Nephron (organoid): Measurements from ENCODE around the gene CTSW.

Source experiments
- H3K27ac Mint-ChIP-seq, 3 experiments: 2 replicates each; pipeline ENCODE4 v1.8.0; 2020; ENCODE audit warnings: mixed read lengths in 3 of 3, mild to moderate bottlenecking in 2 of 3, moderate library complexity in 1 of 3
- H3K27me3 Mint-ChIP-seq: 2 replicates; pipeline ENCODE4 v1.8.0; 2021; ENCODE audit warnings: low read depth, mild to moderate bottlenecking, moderate library complexity, mixed read lengths
- H3K36me3 Mint-ChIP-seq: 2 replicates; pipeline ENCODE4 v1.8.0; 2020; ENCODE audit warnings: low read depth, mixed read lengths
- H3K4me1 Mint-ChIP-seq: 2 replicates; pipeline ENCODE4 v1.8.0; 2020; ENCODE audit warnings: mixed read lengths
- H3K4me3 Mint-ChIP-seq, 3 experiments: 2 replicates each; pipeline ENCODE4 v1.8.0; 2020; ENCODE audit warnings: mild to moderate bottlenecking in 3 of 3, mixed read lengths in 3 of 3, moderate library complexity in 2 of 3
- H3K9me3 Mint-ChIP-seq: 2 replicates; pipeline ENCODE4 v1.8.0; 2020; ENCODE audit warnings: mixed read lengths
- TF ChIP-seq, protein P1 (sequence below), 3 experiments: fragments of 200-600 bp; sonication (generic); IDR thresholded peaks; one replicate each; pipeline ENCODE4 v1.5.0; 2021; ENCODE audit warnings: antibody characterized with exemption in 3 of 3; ENCODE audit not compliant: unreplicated experiment in 3 of 3

CTSW gene

DNA sequence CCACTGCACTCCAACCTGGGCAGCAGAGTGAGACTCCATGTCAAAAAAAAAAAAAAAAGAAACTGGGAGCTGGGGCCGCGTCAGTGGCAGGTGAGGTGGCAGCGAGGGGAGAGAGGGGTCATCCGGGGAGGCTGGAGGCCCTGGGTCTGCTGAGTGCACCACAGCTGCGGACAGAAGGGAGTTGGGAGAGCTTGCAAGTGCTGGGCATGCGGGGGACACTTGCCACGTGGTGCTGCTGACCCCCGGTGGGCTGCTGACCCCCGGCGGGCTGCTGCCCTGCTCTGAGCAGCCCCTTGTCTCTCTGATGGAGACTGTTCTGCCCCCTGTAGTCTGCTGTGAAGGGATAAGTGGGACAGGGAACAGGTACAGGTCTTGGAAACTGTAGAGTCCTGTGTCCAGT is 42.2 kb downstream of the CTSW start:
- Mint-ChIP-seq H3K4me3 (peak overlapping the region; percentile 4 to 55 (median 35)), H3K27ac (no peak overlapping the region), H3K36me3 (peaks cover 24% of the 10 kb centered on the region), H3K9me3 (no peaks in the 10 kb centered on the region), H3K4me1 (peaks cover 3% of the 10 kb centered on the region), H3K27me3 (no peaks in the 10 kb centered on the region)
- TF ChIP-seq, protein P1, sequence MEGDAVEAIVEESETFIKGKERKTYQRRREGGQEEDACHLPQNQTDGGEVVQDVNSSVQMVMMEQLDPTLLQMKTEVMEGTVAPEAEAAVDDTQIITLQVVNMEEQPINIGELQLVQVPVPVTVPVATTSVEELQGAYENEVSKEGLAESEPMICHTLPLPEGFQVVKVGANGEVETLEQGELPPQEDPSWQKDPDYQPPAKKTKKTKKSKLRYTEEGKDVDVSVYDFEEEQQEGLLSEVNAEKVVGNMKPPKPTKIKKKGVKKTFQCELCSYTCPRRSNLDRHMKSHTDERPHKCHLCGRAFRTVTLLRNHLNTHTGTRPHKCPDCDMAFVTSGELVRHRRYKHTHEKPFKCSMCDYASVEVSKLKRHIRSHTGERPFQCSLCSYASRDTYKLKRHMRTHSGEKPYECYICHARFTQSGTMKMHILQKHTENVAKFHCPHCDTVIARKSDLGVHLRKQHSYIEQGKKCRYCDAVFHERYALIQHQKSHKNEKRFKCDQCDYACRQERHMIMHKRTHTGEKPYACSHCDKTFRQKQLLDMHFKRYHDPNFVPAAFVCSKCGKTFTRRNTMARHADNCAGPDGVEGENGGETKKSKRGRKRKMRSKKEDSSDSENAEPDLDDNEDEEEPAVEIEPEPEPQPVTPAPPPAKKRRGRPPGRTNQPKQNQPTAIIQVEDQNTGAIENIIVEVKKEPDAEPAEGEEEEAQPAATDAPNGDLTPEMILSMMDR (IDR thresholded peaks at IDR 0.05; ENCODE audit: unreplicated experiment in 3 of 3), result no peak

DNA sequence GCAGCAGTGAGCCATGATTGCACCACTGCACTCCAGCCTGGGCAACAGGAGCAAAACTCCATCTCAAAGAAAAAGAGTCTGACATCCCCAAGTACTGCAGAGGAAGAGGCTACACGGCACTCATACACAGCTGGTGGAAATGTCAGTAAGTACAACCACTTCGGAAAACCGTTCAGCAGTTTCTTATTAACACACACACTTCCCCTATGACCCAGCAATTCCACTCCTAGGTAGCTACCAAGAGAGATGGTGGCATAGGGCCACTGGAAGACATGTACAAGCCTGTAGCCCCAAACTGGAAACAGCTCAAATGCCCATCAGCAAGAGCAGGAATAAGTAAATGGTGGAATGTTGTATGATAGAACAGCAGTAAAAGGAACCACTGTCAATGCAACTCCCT is 42.9 kb downstream of the CTSW start:
- Mint-ChIP-seq H3K9me3 (no peaks in the 10 kb centered on the region), H3K4me3 (peak overlapping the region; percentile 4 to 58 (median 53)), H3K4me1 (no peaks in the 10 kb centered on the region), H3K36me3 (peaks cover 20% of the 10 kb centered on the region), H3K27me3 (no peaks in the 10 kb centered on the region), H3K27ac (no peak overlapping the region)
- TF ChIP-seq, protein P1 (IDR thresholded peaks at IDR 0.05; ENCODE audit: unreplicated experiment in 3 of 3), result no peak

DNA sequence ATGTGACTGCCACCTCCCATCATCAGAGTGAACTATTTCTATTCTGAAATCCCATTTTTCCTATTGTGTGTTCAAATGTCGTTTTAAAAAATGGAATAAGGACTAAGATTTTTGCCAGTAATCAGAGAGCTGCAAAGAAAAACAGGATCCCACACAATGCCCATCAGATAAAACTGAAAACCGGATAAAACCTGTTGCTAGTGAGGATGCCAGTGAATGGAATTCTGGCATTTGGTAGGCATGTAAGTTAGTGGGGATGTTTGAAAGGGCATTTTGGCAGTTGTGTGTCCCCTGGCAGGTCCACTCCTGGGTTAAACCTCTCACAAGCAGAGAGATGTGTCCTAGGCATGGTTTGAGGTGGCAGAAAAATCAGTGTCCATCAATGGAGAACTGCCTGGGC is 45.8 kb downstream of the CTSW start:
- no peak overlapping the region for H3K27ac Mint-ChIP-seq
- H3K27me3 Mint-ChIP-seq, result no peaks in the 10 kb centered on the region
- H3K4me3 Mint-ChIP-seq, result no peak overlapping the region
- no peaks in the 10 kb centered on the region for H3K4me1 Mint-ChIP-seq
- TF ChIP-seq, protein P1 (IDR thresholded peaks at IDR 0.05; ENCODE audit: unreplicated experiment in 3 of 3), result no peak
- H3K36me3 Mint-ChIP-seq, result peaks cover 20% of the 10 kb centered on the region
- no peaks in the 10 kb centered on the region for H3K9me3 Mint-ChIP-seq

DNA sequence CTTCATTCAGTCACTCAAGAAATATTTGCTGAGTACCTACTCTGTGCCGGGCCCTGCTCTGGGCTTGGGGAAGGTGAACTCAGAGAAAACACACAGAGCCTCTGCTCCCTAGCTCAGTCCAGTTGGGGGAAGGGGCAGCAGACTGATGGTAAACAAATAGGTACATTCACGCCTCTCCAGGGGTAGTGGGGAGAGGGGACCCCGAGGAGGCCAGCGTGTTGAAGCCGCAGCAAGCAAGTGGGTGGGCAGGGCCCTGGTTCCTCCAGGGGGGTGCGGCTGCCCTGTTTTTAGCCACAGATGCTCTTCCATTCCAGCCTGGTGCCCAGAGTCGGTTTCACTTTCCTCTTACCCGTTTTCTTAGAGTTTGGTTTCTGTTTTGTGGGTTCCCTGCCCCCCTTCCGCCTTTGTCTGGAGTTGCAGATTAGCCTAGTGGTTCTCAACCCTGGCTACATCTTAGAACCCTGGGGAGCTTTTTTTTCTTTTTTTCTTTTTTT is 48.3 kb downstream of the CTSW start:
- TF ChIP-seq, protein P1 (IDR thresholded peaks at IDR 0.05; ENCODE audit: unreplicated experiment in 3 of 3), result no peak
- no peak overlapping the region for H3K4me3 Mint-ChIP-seq
- no peaks in the 10 kb centered on the region for H3K27me3 Mint-ChIP-seq
- no peaks in the 10 kb centered on the region for H3K4me1 Mint-ChIP-seq
- H3K27ac Mint-ChIP-seq, result no peak overlapping the region
- H3K9me3 Mint-ChIP-seq, result no peaks in the 10 kb centered on the region
- H3K36me3 Mint-ChIP-seq, result peaks cover 6% of the 10 kb centered on the region

DNA sequence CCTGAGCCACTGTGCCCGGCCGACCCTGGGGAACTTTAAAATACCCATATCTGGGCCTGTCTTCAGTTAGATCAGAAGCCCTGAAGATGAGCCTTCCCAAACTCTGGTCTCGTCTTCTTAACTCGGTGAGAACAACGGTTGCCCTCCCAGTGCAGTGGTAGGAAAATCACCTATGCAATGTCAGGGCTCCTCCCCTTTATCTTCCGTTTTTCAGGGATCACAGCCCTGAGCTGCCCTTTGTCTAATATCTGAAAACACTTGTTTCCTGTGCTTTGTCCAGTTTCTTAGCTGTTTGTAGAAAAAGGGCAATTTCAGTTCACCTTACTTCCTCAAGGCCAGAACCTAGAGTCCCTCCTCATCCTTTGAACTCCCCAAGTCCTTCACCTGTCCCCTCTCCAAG is 49.0 kb downstream of the CTSW start:
- Mint-ChIP-seq H3K27me3 (no peaks in the 10 kb centered on the region), H3K4me3 (no peak overlapping the region), H3K27ac (no peak overlapping the region), H3K4me1 (no peaks in the 10 kb centered on the region), H3K36me3 (no peaks in the 10 kb centered on the region), H3K9me3 (no peaks in the 10 kb centered on the region)
- TF ChIP-seq, protein P1 (IDR thresholded peaks at IDR 0.05; ENCODE audit: unreplicated experiment in 3 of 3), result no peak

- Mint-ChIP-seq H3K27me3 (no peaks in the 10 kb centered on the region), H3K36me3 (no peaks in the 10 kb centered on the region), H3K9me3 (no peaks in the 10 kb centered on the region), H3K4me3 (no peak overlapping the region), H3K4me1 (peaks cover 6% of the 10 kb centered on the region), H3K27ac (no peak overlapping the region)
- TF ChIP-seq, protein P1 (IDR thresholded peaks at IDR 0.05; ENCODE audit: unreplicated experiment in 3 of 3), result no peak
Observed at GRCh38 chr11:65931773-65932557, 52.3 kb downstream of the CTSW start.
